Ectodermal cell (in vitro differentiated cells): ENCODE results near the gene ICE1.
"Not testable (repeated sequence)": the region's sequence is repeated elsewhere in the genome, so short reads cannot be mapped to it uniquely, and the experiment has no call there.

ENCODE experiments used
- H3K27ac ChIP-seq: 2 replicates; pipeline ENCODE4 v1.7.0; 2013; ENCODE audit warnings: mild to moderate bottlenecking, low read depth, low read length; ENCODE audit not compliant: insufficient read depth, poor library complexity, severe bottlenecking
- H3K27me3 ChIP-seq: 2 replicates; pipeline ENCODE4 v1.7.0; 2013; ENCODE audit warnings: mild to moderate bottlenecking, low read length; ENCODE audit not compliant: insufficient read depth, control insufficient read depth, poor library complexity, severe bottlenecking
- H3K36me3 ChIP-seq: one replicate; pipeline ENCODE4 v1.7.0; 2013; ENCODE audit warnings: low read length; ENCODE audit not compliant: control insufficient read depth, insufficient read depth
- H3K4me1 ChIP-seq: one replicate; pipeline ENCODE4 v1.7.0; 2013; ENCODE audit warnings: low read length; ENCODE audit not compliant: control insufficient read depth, insufficient read depth
- H3K4me3 ChIP-seq: 2 replicates; pipeline ENCODE4 v1.7.0; 2013; ENCODE audit warnings: low read depth, low read length, control low read depth; ENCODE audit not compliant: insufficient read depth
- H3K9me3 ChIP-seq: 2 replicates; pipeline ENCODE4 v1.7.0; 2013; ENCODE audit warnings: mild to moderate bottlenecking, low read length, moderate library complexity; ENCODE audit not compliant: control insufficient read depth
- WGBS, 2 experiments: methylation state at CpG; one replicate each; pipeline ENCODE4 v1.1.7; 2013; ENCODE audit warnings: missing lambda C conversion rate in 2 of 2; 5-methylcytosine and 5-hydroxymethylcytosine counted together

The ICE1 gene

DNA sequence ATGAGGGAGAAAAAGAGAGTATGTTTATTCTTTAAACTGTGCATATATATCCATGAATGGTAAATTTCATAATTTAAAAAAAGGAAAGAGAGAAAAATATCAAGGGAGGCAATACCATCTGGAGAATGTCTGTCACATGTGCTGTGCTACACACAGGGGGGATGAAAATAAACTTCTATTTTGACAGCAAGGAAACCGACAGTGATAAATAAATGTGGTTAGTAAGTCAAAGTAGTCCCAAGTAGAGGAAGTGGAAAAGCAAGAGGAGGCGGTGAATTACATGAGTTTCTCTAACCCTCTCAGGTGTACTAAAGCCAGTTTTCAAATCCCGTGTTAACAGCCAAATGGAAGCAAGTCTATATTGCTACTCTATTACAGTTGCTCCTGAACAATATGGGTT, 83.3 kb downstream of the ICE1 start:
- Histone ChIP-seq H3K27me3 (no peaks in the 10 kb centered on the region), H3K27ac (no peak overlapping the region), H3K36me3 (no peaks in the 10 kb centered on the region), H3K9me3 (no peaks in the 10 kb centered on the region), H3K4me3 (no peak overlapping the region), H3K4me1 (no peaks in the 10 kb centered on the region)
- 90 to 95% methylated on average over 3 of the region's 3 CpGs for WGBS, 2 experiments

DNA sequence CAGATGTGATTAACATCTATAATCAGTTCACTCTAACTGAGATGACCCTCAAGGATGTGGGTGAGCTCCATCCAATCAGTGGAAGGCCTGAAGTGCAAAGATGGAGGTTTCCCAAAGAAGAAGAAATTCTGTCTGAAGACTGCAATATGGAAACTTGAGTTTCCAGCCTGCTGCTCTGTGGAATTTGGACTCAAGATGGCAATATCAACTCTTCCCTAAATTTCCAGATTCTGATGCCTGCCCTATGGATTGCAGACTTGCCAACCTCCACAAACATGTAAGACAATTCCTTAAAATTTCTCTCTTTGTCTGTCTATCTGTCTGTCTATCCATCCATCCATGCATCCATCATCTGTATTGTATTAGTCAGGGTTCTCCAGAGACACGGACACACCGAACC, 85.9 kb downstream of the ICE1 start:
- H3K4me1 ChIP-seq: no peaks in the 10 kb centered on the region
- no peak overlapping the region for H3K4me3 ChIP-seq
- no peaks in the 10 kb centered on the region for H3K36me3 ChIP-seq
- no peaks in the 10 kb centered on the region for H3K27me3 ChIP-seq
- H3K9me3 ChIP-seq: no peaks in the 10 kb centered on the region
- 94 to 95% methylated on average over 2 of the region's 2 CpGs for WGBS, 2 experiments
- H3K27ac ChIP-seq: no peak overlapping the region

DNA sequence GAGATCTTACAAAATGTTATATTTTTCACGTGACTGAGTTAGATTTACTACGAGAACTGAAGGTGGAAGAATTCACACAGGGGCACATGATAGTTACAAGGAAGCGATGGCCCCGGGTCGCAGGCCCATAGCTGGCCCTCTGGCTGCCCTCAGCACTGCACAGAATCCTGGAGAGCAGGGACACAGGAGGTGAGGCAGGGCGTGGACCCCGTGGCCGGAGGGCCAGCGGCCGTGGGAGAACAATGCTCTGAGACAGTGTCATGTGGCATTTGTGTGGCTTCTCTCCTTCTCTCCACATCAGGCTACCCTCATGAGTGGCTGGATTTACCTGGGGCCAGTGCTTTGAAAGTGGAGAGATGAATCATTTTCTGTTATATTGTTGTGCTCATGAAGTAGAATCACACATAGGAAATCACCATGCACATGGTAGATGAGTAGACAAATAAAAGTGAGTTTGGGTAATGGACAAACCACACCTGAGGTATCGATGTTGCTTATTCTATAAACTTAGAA, 89.5 kb downstream of the ICE1 start:
- 93 to 97% methylated on average over 11 of the region's 11 CpGs for WGBS, 2 experiments
- Histone ChIP-seq H3K36me3 (no peaks in the 10 kb centered on the region), H3K27ac (no peak overlapping the region), H3K4me3 (no peak overlapping the region), H3K9me3 (no peaks in the 10 kb centered on the region), H3K27me3 (no peaks in the 10 kb centered on the region), H3K4me1 (no peaks in the 10 kb centered on the region)

DNA sequence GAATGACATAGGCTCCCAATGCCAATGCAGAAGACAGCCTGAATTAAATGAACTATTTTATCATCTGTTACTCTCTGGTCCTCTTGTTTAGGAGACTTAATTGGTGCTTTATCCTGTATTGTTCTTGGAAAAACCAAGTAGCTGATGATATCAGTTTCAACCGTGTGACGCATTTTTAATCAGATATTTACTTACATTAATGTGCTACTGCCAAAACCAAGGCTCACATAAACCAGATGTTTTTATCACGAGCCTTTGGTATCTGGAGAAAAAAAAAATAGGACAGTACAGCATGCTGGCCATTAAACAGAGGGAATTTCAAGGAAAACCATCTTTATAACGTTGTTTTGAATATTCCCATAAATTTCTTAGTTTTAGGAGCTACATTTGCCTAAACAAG, 90.1 kb downstream of the ICE1 start:
- no peaks in the 10 kb centered on the region for H3K27me3 ChIP-seq
- 97 to 98% methylated on average over 4 of the region's 4 CpGs for WGBS, 2 experiments
- no peak overlapping the region for H3K4me3 ChIP-seq
- no peaks in the 10 kb centered on the region for H3K9me3 ChIP-seq
- no peak overlapping the region for H3K27ac ChIP-seq
- no peaks in the 10 kb centered on the region for H3K4me1 ChIP-seq
- no peaks in the 10 kb centered on the region for H3K36me3 ChIP-seq

DNA sequence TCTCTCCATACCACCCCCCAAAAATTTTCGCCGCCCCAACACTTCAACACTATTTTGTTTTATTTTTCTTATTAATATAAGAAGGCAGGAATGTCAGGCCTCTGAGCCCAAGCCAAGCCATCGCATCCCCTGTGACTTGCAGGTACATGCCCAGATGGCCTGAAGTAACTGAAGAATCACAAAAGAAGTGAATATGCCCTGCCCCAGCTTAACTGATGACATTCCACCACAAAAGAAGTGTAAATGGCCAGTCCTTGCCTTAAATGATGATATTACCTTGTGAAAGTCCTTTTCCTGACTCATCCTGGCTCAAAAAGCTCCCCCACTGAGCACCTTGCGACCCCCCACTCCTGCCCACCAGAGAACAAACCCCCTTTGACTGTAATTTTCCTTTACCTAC, 98.1 kb downstream of the ICE1 start:
- not testable (repeated sequence) for H3K4me3 ChIP-seq, H3K9me3 ChIP-seq, H3K4me1 ChIP-seq, H3K27me3 ChIP-seq, H3K36me3 ChIP-seq, H3K27ac ChIP-seq
- WGBS, 2 experiments: 54 to 69% methylated on average over 2 of the region's 4 CpGs

DNA sequence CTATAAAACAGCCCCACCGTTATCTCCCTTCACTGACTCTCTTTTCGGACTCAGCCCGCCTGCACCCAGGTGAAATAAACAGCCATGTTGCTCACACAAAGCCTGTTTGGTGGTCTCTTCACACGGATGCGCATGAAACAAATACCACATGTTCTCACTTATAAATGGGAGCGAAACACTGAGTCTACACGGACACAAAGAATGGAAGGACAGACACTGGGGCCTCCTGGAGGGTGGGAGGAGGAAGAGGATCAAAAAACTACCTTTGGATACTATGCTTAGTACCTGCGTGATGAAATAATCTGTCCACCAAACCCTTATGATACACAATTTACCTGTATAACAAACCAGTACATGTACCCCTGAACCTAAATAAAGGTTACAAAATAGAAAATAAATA, 98.6 kb downstream of the ICE1 start:
- no peak overlapping the region for H3K27ac ChIP-seq
- no peaks in the 10 kb centered on the region for H3K9me3 ChIP-seq
- H3K27me3 ChIP-seq: no peaks in the 10 kb centered on the region
- no peaks in the 10 kb centered on the region for H3K4me1 ChIP-seq
- no peak overlapping the region for H3K4me3 ChIP-seq
- WGBS, 2 experiments: 23 to 54% methylated on average over 3 to 4 of the region's 8 CpGs
- no peaks in the 10 kb centered on the region for H3K36me3 ChIP-seq

DNA sequence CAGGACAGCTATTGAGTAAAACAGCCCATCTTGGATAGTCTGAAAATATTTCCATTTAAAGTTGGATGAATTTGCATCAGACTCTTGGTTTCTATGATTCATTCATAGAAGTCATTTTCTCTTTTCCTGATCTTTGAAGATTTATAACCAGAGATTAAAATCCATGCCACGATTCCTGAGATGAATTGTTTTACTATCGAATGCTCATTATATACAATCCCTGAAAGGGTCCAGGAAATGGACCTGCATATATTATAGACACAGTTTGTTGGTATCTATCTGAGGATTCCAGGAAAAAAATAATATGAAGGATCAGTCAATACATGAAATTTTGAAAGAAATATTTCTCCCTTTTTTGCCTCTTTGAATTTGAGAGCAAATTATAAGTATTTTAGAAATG, 99.0 kb downstream of the ICE1 start:
- H3K4me1 ChIP-seq: no peaks in the 10 kb centered on the region
- H3K9me3 ChIP-seq: no peaks in the 10 kb centered on the region
- H3K36me3 ChIP-seq: no peaks in the 10 kb centered on the region
- 96 to 100% methylated on average over 2 of the region's 2 CpGs for WGBS, 2 experiments
- no peaks in the 10 kb centered on the region for H3K27me3 ChIP-seq
- no peak overlapping the region for H3K27ac ChIP-seq
- H3K4me3 ChIP-seq: no peak overlapping the region

DNA sequence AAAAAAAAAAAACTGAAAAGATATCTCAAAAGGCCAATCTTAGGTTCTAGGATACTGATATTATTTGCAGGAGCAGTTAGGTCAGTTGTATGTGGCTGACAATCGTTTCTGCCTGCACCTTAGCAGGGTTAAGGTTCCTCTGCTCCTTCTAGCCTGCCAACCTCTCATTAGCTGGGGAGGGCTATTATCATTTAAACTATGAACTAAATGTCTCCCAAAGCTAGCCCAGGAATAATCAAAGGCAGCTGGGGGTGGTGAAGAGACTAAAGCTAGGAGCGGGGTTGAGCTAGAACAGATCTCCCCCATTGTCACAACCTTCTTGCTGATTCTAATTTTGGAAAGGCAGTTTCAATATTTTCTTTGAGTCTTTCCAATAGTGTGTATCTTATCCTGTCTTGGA, 99.9 kb downstream of the ICE1 start:
- Histone ChIP-seq H3K36me3 (no peaks in the 10 kb centered on the region), H3K4me3 (no peak overlapping the region), H3K27me3 (no peaks in the 10 kb centered on the region), H3K27ac (no peak overlapping the region), H3K4me1 (no peaks in the 10 kb centered on the region), H3K9me3 (no peaks in the 10 kb centered on the region)
- 60 to 71% methylated on average over 1 to 2 of the region's 2 CpGs for WGBS, 2 experiments

DNA sequence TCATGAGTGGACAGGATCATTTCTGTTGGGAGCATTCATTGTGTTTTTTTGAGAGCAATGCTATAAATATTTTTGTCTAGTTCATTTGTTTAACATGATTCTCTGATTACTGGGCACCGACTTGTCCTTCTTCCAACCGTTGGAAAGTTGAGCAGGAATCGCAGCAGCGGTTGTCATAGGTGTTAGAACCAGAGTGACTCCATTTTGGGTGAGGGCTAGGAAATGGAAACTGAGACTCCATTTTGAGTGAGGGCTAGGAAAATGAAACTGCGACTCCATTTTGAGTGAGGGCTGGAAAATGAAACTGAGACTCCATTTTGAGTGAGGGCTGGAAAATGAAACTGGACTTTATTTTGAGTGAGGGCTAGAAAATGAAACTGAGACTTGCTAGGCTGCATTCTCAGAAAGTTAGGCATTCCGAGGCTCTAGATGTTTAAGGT, 100.6 kb downstream of the ICE1 start:
- no peaks in the 10 kb centered on the region for H3K4me1 ChIP-seq
- no peaks in the 10 kb centered on the region for H3K27me3 ChIP-seq
- H3K36me3 ChIP-seq: no peaks in the 10 kb centered on the region
- H3K4me3 ChIP-seq: no peak overlapping the region
- WGBS, 2 experiments: 94 to 96% methylated on average over 6 of the region's 6 CpGs
- H3K27ac ChIP-seq: no peak overlapping the region
- H3K9me3 ChIP-seq: no peaks in the 10 kb centered on the region

DNA sequence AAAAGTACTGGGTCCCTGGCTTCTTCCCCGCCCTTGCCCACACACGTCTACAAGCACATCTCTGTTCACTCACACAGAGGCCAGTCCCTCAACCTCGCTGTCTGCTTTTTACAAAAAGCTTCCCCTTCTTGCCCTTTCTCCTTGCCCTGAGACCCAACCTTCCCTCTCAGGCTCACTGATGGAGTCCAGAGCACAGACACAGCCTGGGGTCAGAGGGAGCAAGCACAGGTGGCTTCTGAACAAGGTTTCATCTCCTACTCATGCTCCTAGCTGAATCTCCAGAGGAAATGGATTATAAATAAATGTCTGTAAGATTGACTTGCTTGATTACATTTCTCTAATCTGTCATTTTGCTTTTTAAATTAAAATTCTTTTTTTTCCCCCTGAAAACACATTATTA, 101.8 kb downstream of the ICE1 start:
- H3K4me1 ChIP-seq: no peaks in the 10 kb centered on the region
- WGBS, 2 experiments: 86 to 94% methylated on average over 3 of the region's 3 CpGs

DNA sequence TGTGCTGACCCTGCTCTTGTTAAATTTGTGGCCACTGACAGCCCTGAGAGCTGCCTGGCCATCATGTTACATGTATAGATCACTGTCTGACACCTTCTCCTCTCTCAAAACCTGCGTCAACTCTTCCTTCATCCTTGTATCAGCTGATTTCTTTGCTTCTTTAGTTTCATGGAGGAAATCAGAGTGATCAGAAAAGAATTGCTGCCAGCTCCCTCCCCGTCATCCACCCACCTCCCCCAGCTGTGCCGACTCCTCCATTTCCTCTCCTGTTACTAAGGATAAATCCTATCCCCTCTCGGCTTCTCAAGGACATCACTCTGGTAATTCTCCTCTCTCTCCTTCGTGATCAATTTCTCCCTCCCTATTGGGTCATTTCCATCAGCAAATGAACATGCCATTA, 108.9 kb downstream of the ICE1 start:
- H3K4me1 ChIP-seq: no peaks in the 10 kb centered on the region
- no peak overlapping the region for H3K27ac ChIP-seq
- WGBS, 2 experiments: 74 to 82% methylated on average over 5 of the region's 5 CpGs
- no peaks in the 10 kb centered on the region for H3K27me3 ChIP-seq
- H3K9me3 ChIP-seq: no peaks in the 10 kb centered on the region
- no peaks in the 10 kb centered on the region for H3K36me3 ChIP-seq
- H3K4me3 ChIP-seq: no peak overlapping the region

More for the DNA sequence above, 101.8 kb downstream of the ICE1 start:
- Histone ChIP-seq H3K36me3 (no peaks in the 10 kb centered on the region), H3K4me3 (no peak overlapping the region), H3K27me3 (no peaks in the 10 kb centered on the region), H3K27ac (no peak overlapping the region), H3K9me3 (no peaks in the 10 kb centered on the region)
